HG02623 (cell line): ENCODE measurements around the gene TMC3.
A peak's percentile ranks its signal among the peaks of the same experiment; 100 is the strongest.

Experiments
- ATAC-seq: cut with Tn5 transposase; IDR thresholded peaks from one replicate; pipeline ENCODE4 v1.9.1; 2021; ENCODE audit warnings: moderate library complexity; ENCODE audit not compliant: unreplicated experiment

Gene TMC3

GRCh38 chr15:81301385-81301784, 72.6 kb downstream of the TMC3 start:
- no peak for ATAC-seq

- ATAC-seq, result no peak
Measured at GRCh38 chr15:81299630-81300273, 74.3 kb downstream of the TMC3 start.

DNA sequence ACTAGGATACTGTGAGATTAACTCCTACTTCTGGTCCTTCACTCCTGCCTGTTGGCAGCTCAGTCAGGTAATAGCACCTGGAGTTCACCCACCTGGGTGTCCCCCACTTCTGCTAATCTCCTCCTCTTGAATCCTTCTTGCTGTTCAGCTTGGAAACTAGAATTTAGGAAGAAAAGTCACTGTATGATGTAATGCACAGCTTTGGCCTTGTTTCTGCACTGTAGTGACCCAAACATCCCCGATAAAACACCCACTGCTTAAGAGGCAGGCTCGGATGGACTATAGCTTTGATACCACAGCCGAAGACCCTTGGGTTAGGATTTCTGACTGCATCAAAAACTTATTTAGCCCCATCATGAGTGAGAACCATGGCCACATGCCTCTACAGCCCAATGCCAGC, 74.9 kb downstream of the TMC3 start:
- no peak for ATAC-seq

DNA sequence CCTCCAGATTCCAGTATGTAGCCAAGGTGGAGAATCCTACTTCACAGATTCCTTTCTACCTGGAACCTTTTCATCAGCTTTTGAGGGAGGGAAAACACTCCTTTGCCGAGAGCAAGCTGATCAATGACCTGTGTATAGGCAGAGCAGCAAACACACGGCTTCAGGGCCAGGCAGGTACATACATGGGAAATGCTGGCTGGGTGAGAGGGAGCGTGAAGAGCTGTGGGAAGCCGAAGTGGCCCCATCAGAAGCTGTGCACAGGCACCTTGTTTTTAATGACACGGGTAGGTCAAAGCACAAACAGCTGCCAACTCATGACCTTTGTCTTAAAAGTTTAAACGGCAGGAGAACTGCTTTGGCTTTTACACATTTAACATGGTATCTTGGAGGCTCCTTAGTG, 75.4 kb downstream of the TMC3 start:
- no peak for ATAC-seq

- no peak for ATAC-seq
Measured at GRCh38 chr15:81297603-81298575, 76.1 kb downstream of the TMC3 start.

GRCh38 chr15:81297147-81297572, 76.9 kb downstream of the TMC3 start:
- no peak for ATAC-seq

DNA sequence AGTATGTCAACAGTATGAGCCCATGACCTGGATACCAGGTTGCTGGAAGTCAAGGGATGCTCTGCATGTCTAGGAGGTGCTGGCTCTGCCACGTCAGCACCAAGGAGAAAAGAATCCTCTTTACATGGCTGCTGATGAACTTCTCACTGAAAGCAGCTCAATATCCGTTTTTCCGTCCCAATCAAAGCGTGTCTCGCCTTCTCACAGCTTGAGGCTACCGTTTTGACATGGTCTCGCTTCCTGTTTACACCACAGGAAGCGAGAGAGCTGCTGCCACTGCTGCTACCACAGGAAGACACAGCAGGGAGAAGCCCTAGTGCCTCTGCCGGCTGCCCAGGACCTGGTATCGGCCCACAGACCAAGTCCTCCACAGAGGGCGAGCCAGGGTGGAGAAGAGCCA, 77.3 kb downstream of the TMC3 start:
- ATAC-seq, result peak; percentile 42

DNA sequence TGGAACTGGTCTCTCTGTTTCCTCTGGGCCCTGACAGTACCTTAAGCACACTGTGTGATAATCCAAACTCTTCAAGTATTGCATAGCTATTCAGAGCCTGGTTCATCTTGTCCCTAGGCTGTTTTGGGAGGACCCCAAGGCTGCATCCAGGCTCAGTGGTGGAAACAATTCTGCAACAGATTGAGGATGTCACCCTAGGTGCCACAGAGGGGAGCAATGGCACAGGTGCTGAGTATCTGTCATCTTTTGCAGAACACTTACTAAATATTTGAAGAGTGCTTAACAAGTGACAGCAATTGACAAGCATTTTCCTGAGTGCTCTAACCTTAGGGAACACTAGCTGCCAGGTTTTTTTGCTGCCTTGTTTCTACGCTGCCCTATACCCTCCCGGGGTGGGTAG, 77.8 kb downstream of the TMC3 start:
- ATAC-seq, result no peak

- ATAC-seq, result no peak
Measured at GRCh38 chr15:81295486-81296121, 78.4 kb downstream of the TMC3 start.

DNA sequence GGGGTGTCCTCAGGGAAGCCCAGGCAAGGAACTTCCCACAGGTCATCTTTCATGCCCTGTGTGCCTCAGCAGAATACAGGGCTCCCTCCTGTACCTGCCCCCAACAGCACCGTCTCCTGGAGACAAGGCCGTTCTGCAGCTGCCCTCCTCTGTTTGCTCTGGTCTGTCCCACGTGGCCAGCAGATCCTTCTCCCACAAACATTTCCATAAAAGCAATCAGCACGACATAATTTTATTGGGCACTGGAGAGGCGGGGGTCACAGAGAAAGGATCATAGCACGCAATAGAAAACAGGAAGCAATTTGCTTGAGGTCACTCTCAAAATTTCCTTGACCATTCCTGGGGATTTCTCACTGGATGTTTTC, 79.5 kb downstream of the TMC3 start:
- no peak for ATAC-seq

DNA sequence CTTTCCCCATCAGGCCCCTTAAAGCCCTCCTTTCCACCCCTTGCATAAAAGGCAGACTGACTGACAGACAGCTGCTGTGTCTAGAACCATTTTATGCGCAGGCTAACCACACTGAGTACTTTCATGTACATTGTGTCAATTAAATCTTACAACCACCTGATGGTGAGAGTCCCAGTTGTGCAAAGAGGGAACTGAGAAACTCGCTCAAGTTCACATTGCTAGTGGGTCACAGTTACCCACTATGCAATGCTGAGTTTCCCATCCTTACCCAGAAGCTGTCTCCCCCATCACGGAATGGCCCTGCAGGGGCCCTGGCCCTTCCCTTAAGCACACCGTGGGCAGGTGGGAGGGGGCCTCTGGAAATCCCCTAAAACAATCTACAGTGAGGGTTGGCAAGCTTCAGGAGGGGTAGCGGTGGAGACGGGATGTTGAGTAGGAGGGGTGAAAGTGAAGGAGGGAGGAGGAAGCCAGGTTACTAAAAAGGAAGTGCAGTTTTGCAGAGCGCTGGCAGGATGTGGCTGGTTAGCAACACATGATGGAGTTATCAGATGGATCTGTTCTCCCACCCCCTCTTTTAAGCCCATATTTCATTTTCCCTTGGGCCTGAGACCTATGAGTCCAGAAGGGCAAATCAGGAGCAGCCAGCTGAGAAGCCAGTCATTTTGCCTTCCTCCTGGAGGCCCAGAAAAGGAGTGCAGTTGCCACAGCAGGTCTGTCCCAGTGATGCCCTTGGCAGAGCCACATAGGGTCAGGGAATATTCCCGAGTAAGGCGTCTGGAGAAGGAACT, 80.1 kb downstream of the TMC3 start:
- peak; percentile 59 for ATAC-seq

GRCh38 chr15:81292523-81293001, 81.5 kb downstream of the TMC3 start:
- peak; percentile 33 for ATAC-seq

DNA sequence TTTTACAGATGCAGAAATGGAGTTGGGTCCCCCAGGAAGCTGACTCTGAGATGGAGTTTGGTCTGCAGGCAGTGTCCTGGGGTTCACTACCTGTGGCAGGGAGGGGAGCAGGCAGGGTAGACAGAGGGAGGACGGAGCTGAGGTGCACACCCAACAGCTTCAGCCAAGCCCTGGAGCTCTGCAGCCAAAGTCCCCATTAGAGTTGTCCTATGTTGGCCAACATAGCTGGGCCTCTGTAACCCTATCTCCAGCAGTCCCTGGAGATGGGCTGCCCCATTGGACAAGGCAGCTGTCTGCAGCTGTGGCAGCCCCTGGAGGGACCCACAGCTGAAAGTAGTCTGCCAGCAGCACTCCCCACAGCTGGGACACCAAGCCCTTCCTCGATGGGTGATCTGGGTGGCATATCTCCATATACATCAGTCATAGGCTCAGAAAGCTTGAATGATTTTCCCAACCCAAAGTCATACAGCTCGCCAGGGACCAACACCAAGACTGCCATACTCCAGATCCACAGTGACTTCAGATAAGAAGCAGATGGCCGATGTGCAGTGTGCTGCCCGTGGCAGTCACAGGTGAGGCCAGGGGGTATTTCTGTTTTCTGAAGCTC, 82.0 kb downstream of the TMC3 start:
- ATAC-seq, result no peak

- no peak for ATAC-seq
Measured at GRCh38 chr15:81289910-81290309, 84.1 kb downstream of the TMC3 start.

- ATAC-seq, result no peak
Measured at GRCh38 chr15:81288616-81289015, 85.4 kb downstream of the TMC3 start.

DNA sequence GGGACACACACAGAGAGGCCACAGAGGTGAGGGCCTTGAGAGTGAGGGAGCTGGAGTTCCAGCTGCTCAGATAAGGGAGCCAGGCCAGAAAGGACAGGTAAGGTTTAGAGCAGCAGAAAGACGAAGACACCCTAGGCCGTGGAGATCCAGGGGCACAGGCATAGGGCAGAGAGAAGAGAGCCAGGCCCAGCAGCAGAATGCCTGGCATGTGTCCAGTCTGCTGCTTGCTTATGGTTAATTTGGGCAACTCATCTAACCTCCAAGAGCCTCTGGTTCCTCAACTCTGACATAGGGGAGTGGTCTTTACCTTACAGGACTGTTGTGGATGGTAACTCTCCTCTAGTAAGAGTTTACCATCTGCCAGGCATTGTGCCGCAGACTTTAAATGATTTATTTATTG, 86.0 kb downstream of the TMC3 start:
- ATAC-seq, result no peak

DNA sequence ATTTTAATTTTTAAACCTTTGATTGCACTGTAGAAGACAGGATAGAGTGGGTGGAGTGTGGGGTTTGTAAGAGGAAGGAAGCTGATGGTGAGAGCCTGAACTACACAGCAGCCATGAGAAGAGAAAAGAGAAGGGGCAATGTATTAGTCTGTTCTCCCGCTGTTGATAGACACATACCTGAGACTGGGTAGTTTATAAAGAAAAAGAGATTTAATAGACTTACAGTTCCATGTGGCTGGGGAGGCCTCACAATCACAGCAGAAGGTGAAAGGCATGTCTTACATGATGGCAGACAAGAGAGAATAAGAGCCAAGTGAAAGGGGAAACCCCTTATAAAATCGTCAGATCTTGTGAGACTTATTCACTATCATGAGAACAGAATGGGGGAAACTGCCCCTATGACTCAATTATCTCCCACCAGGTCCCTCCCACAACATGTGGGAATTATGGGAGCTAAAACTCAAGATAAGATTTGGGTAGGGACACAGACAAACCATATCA, 87.3 kb downstream of the TMC3 start:
- ATAC-seq, result peak; percentile 46

GRCh38 chr15:81285461-81285860, 88.6 kb downstream of the TMC3 start:
- no peak for ATAC-seq

DNA sequence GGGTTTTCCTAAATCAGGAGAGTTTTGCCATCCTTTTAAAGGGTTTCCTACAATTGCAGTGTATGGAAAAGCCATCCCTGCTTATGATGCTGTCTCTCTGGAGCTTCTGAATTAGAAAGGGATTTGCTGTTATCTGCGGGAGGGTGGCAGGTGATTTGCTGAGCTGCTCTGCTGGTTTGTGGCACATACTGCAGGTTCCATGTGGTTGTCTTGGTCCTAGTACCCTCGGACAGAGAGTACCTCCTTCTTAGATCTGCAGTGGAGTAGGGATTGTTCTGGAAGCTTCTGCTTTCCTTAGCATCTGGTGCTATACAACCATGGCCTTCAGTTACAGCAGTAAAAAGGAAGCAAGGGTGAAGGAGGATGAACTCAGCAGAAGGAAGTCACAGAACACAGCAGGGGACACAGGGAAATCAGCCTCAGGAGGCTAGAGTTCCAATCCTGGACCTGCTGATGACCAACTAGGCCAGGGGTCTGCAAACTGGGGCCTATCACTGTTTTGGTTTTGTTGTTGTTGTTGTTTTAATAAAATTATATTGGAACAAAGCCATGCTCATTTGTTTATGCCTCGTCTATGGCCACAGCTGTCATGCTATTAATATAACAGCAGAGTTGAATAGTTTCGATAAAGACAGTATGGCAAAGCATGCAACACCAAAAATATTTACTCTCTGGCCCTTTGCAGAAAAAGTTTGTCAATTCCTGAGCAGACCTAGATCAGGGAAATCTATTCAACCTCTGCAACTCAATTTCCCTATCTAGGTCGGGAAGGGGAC, 89.6 kb downstream of the TMC3 start:
- ATAC-seq, result no peak
